ENCODE results near the gene GABRA4. TPM values are rescaled to one million over a fixed set of nuclear protein-coding genes. Genes with fewer than 3 reads are reported as not detected.

The GABRA4 gene
- total RNA-seq, 4 donors from 2014 or later: 0.02 TPM; not detected in 3

GRCh38 chr4:46946919-46947536, 46.4 kb downstream of the GABRA4 start:
- in situ Hi-C loops (cut with MboI; ENCODE audit: low sequenced_read_pairs in 4 of 4): no loop called here
- intact Hi-C loops (cut with DNase I; ENCODE audit: low total_unique reads): no loop called here
- no peak for ATAC-seq
- Histone ChIP-seq H3K27ac (no peak overlapping the region), H3K4me3 (no peak overlapping the region), H3K36me3 (no peaks in the 10 kb centered on the region), H3K4me1 (no peaks in the 10 kb centered on the region), H3K27me3 (no peaks in the 10 kb centered on the region), H3K9me3 (no peaks in the 10 kb centered on the region)
- no peak for TF ChIP-seq POLR2A (IDR thresholded peaks at IDR 0.05)
- no peak for DNase-seq

- intact Hi-C loops (cut with DNase I; ENCODE audit: low total_unique reads): no loop called here
- Histone ChIP-seq H3K4me1 (no peaks in the 10 kb centered on the region), H3K27me3 (no peaks in the 10 kb centered on the region), H3K4me3 (no peak overlapping the region), H3K27ac (no peak overlapping the region), H3K9me3 (no peaks in the 10 kb centered on the region), H3K36me3 (no peaks in the 10 kb centered on the region)
- ATAC-seq (no peak), DNase-seq (no peak)
- TF ChIP-seq CTCF (IDR thresholded peaks at IDR 0.05 in 4 of 5, conservative IDR thresholded peaks at IDR 0.05 in 1 of 5) (no peak), POLR2A (IDR thresholded peaks at IDR 0.05) (no peak)
- in situ Hi-C loops (cut with MboI; ENCODE audit: low sequenced_read_pairs in 4 of 4): no loop called here
Observed at GRCh38 chr4:46945062-46945461, 48.3 kb downstream of the GABRA4 start.

DNA sequence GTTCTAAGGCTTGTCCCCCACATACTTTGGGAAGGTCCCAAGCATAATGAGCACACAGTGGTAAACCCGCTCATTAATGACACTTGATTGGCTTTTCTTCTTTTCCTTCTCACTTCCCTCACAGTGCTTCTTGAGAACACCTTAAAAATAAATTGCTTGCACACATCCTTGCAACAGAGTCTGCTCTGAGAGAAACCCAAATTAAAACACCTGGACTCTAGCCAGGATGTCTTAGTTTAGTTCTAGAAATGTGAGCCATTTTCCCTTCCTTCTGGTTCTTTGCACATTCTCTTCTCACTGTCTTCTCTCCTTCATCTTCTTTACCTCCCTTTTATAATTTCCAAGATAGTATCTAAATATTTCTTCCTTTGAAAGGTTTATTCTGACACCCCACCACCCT, 49.0 kb downstream of the GABRA4 start:
- TF ChIP-seq POLR2A (IDR thresholded peaks at IDR 0.05) (no peak), CTCF (IDR thresholded peaks at IDR 0.05 in 4 of 5, conservative IDR thresholded peaks at IDR 0.05 in 1 of 5) (no peak)
- Histone ChIP-seq H3K4me3 (no peak overlapping the region), H3K9me3 (no peaks in the 10 kb centered on the region), H3K36me3 (no peaks in the 10 kb centered on the region), H3K4me1 (no peaks in the 10 kb centered on the region), H3K27ac (no peak overlapping the region), H3K27me3 (no peaks in the 10 kb centered on the region)
- in situ Hi-C loops (cut with MboI; ENCODE audit: low sequenced_read_pairs in 4 of 4) (no loop called here), intact Hi-C loops (cut with DNase I; ENCODE audit: low total_unique reads) (no loop called here)
- no peak for DNase-seq
- ATAC-seq: no peak

- H3K27me3 ChIP-seq: no peaks in the 10 kb centered on the region
- intact Hi-C loops (cut with DNase I; ENCODE audit: low total_unique reads): no loop called here
- no peak overlapping the region for H3K27ac ChIP-seq
- H3K36me3 ChIP-seq: no peaks in the 10 kb centered on the region
- TF ChIP-seq CTCF (IDR thresholded peaks at IDR 0.05 in 4 of 5, conservative IDR thresholded peaks at IDR 0.05 in 1 of 5): no peak
- TF ChIP-seq POLR2A (IDR thresholded peaks at IDR 0.05): no peak
- no peak for ATAC-seq
- H3K4me1 ChIP-seq: no peaks in the 10 kb centered on the region
- in situ Hi-C loops (cut with MboI; ENCODE audit: low sequenced_read_pairs in 4 of 4): no loop called here
- no peak overlapping the region for H3K4me3 ChIP-seq
- no peak for DNase-seq
- no peaks in the 10 kb centered on the region for H3K9me3 ChIP-seq
Observed at GRCh38 chr4:46937493-46937892, 55.9 kb downstream of the GABRA4 start.

GRCh38 chr4:46934726-46935125, 58.7 kb downstream of the GABRA4 start:
- in situ Hi-C loops (cut with MboI; ENCODE audit: low sequenced_read_pairs in 4 of 4): no loop called here
- intact Hi-C loops (cut with DNase I; ENCODE audit: low total_unique reads): no loop called here
- Histone ChIP-seq H3K27ac (no peak overlapping the region), H3K27me3 (no peaks in the 10 kb centered on the region), H3K4me3 (no peak overlapping the region), H3K9me3 (no peaks in the 10 kb centered on the region), H3K4me1 (no peaks in the 10 kb centered on the region), H3K36me3 (no peaks in the 10 kb centered on the region)
- DNase-seq (no peak), ATAC-seq (no peak)
- TF ChIP-seq POLR2A (IDR thresholded peaks at IDR 0.05): no peak
- TF ChIP-seq CTCF (IDR thresholded peaks at IDR 0.05 in 4 of 5, conservative IDR thresholded peaks at IDR 0.05 in 1 of 5): no peak

All from gastrocnemius medialis (tissue), 4 donors.